H1 (cell line): ENCODE results near the gene ITPKA. TPM values are rescaled to one million over a fixed set of nuclear protein-coding genes. Genes with fewer than 3 reads are reported as not detected.

Source experiments
- BRCA1 ChIP-seq: IDR thresholded peaks from 2 replicates; pipeline ENCODE4 v1.6.1; 2012; ENCODE audit warnings: low read depth, low read length, improper control_type of control experiment
- CEBPB ChIP-seq: IDR thresholded peaks from 2 replicates; pipeline ENCODE4 v1.6.1; 2012; ENCODE audit warnings: low read depth, low read length
- EP300 ChIP-seq, 2 experiments: IDR thresholded peaks; 1 replicate in 1 of 2; 2 replicates in 1 of 2; pipeline ENCODE4 v1.6.1; 2011 to 2012; ENCODE audit warnings: low read depth in 2 of 2, low read length in 2 of 2, mild to moderate bottlenecking in 2 of 2, borderline replicate concordance in 1 of 2, inconsistent platforms in 1 of 2, moderate library complexity in 1 of 2
- HDAC2 ChIP-seq, 2 experiments: fragments of 300-600 bp in 1 of 2; sonication (generic) in 1 of 2; IDR thresholded peaks; 2 replicates each; pipeline ENCODE4 v1.6.1; 2011 to 2012; ENCODE audit warnings: low read depth in 2 of 2, low read length in 2 of 2, mild to moderate bottlenecking in 2 of 2, moderate library complexity in 2 of 2, borderline replicate concordance in 1 of 2, inconsistent platforms in 1 of 2
- HDAC6 ChIP-seq: IDR thresholded peaks from one replicate; pipeline ENCODE4 v1.7.1; 2012; ENCODE audit warnings: low read depth, mild to moderate bottlenecking, inconsistent platforms, low read length, moderate library complexity
- JUN ChIP-seq: IDR thresholded peaks from 2 replicates; pipeline ENCODE4 v1.6.1; 2011; ENCODE audit warnings: low read depth, mild to moderate bottlenecking, improper control_type of control experiment, low read length
- KDM4A ChIP-seq: IDR thresholded peaks from one replicate; pipeline ENCODE4 v1.7.1; 2012; ENCODE audit warnings: low read depth, mild to moderate bottlenecking, moderate library complexity, low read length, inconsistent platforms; ENCODE audit not compliant: severe bottlenecking
- POLR2AphosphoS5 ChIP-seq: IDR thresholded peaks from 2 replicates; pipeline ENCODE4 v1.6.1; 2011; ENCODE audit warnings: low read depth, low read length
- RXRA ChIP-seq: IDR thresholded peaks from 2 replicates; pipeline ENCODE4 v1.6.1; 2011; ENCODE audit warnings: low read depth, mild to moderate bottlenecking, low read length, moderate library complexity; ENCODE audit not compliant: insufficient read depth
- polyA plus RNA-seq, 7 experiments: library from polyadenylated mRNA; depleted of rRNA in 3 of 7; stranded (reverse) in 5 of 7; unstranded in 2 of 7; fragments of >200 nt in 5 of 7; fragments of 200-250 nt in 2 of 7; gene quantifications; 1 replicate in 5 of 7; 2 replicates in 1 of 7; 4 replicates in 1 of 7; pipeline versions ENCODE4 v1.2.1 to v1.2.3, GENCODE V29; 2011 to 2013; ENCODE audit warnings: missing spikeins in 2 of 7, mixed read lengths in 2 of 7
- total RNA-seq: library from RNA; stranded (reverse); fragmentation: NEBNext Ultra II Directional; extraction: Animal tissue kit (Norgen Biotek cat#: 25700); gene quantifications from 2 replicates; pipeline ENCODE4 v1.2.1, GENCODE V29; 2021

ITPKA gene
- total and polyA plus RNA-seq, 2 of the 8 experiments (the other 6 are each of a cell fraction or from before 2014, with no cell fraction given), result 0.39 to 0.99 TPM

- TF ChIP-seq KDM4A (no peak), CEBPB (no peak), RXRA (no peak), BRCA1 (no peak), HDAC6 (no peak), JUN (no peak), EP300 (IDR thresholded peaks at IDR 0.05; ENCODE audit: borderline replicate concordance in 1 of 2, low read depth in 2 of 2, low read length in 2 of 2) (no peak), HDAC2 (IDR thresholded peaks at IDR 0.05; ENCODE audit: borderline replicate concordance in 1 of 2, low read depth in 2 of 2, low read length in 2 of 2) (no peak), POLR2AphosphoS5 (no peak)
Measured at GRCh38 chr15:41535544-41535943, 41.9 kb downstream of the ITPKA start (continued).
